Stimulated activated CD4-positive, alpha-beta T cell treated with anti-CD3 and anti-CD28 coated beads, Interleukin-1b, Interleukin-23, amount 100 ng/mL, for 4 hours (primary cell): Measurements from ENCODE around the gene DPEP2NB.
"Not testable (repeated sequence)": the region's sequence is repeated elsewhere in the genome, so short reads cannot be mapped to it uniquely, and the experiment has no call there.

ENCODE experiments used
- DNase-seq, 2 donors: peaks; one replicate each; pipeline ENCODE4 v3.0.0-alpha.2; 2020; ENCODE audit warnings: low read depth in 2 of 2

Gene DPEP2NB

GRCh38 chr16:68015681-68016080, at the start of gene DPEP2NB:
Gene DPEP2NB, minus strand, starts transcription at chr16:68015911. Its CDS starts 141 bp downstream, at chr16:68015770.
- DNase-seq, result no peak

- peak; percentile 55 to 66 for DNase-seq
These were observed 49.2 kb upstream of the DPEP2NB start for GRCh38 chr16:68064791-68065365.

GRCh38 chr16:68062910-68063393, 47.2 kb upstream of the DPEP2NB start:
- no peak for DNase-seq

- no peak for DNase-seq
These were observed 45.7 kb upstream of the DPEP2NB start for GRCh38 chr16:68061396-68061795.

- no peak for DNase-seq
These were observed 44.1 kb upstream of the DPEP2NB start for GRCh38 chr16:68059804-68060203.

- no peak for DNase-seq
These were observed 39.7 kb upstream of the DPEP2NB start for GRCh38 chr16:68055395-68055794.

- DNase-seq, result no peak
These were observed 33.7 kb upstream of the DPEP2NB start for GRCh38 chr16:68049449-68049848.

GRCh38 chr16:68047987-68048386, 32.3 kb upstream of the DPEP2NB start:
- DNase-seq, result no peak

- DNase-seq, result no peak
These were observed 30.4 kb upstream of the DPEP2NB start for GRCh38 chr16:68046106-68046505.

GRCh38 chr16:68041783-68042182, 26.1 kb upstream of the DPEP2NB start:
- DNase-seq, result no peak

GRCh38 chr16:68040506-68041288, 25.0 kb upstream of the DPEP2NB start:
- peak; percentile 85 to 89 for DNase-seq

GRCh38 chr16:68037841-68038597, 22.3 kb upstream of the DPEP2NB start:
- no peak for DNase-seq

GRCh38 chr16:68035227-68035626, 19.5 kb upstream of the DPEP2NB start:
- DNase-seq, result no peak

GRCh38 chr16:68033101-68033500, 17.4 kb upstream of the DPEP2NB start:
- DNase-seq, result no peak

GRCh38 chr16:68031951-68032350, 16.2 kb upstream of the DPEP2NB start:
- no peak for DNase-seq

GRCh38 chr16:68030108-68030507, 14.4 kb upstream of the DPEP2NB start:
- DNase-seq, result not testable (repeated sequence)

- DNase-seq, result no peak
These were observed 13.3 kb upstream of the DPEP2NB start for GRCh38 chr16:68028996-68029395.

GRCh38 chr16:68022728-68023537, 7.2 kb upstream of the DPEP2NB start, which contains the start of the genes DDX28 and DUS2:
Gene DDX28, minus strand, starts transcription at chr16:68023232. Its CDS starts 30 bp downstream, at chr16:68023202.
Gene DUS2, plus strand, starts transcription at chr16:68023284. Its CDS starts 14,740 bp downstream, at chr16:68038024.
- peak; percentile 91 to 92 for DNase-seq

- peak in 1 of 2 donors; percentile 15 for DNase-seq
These were observed 6.6 kb upstream of the DPEP2NB start for GRCh38 chr16:68022278-68022727.

GRCh38 chr16:68021490-68021889, 5.8 kb upstream of the DPEP2NB start:
- no peak for DNase-seq

GRCh38 chr16:68019167-68019680, 3.5 kb upstream of the DPEP2NB start:
- DNase-seq, result no peak
